ENCODE results near the gene BABAM2. TPM values are rescaled to one million over a fixed set of nuclear protein-coding genes. Genes with fewer than 3 reads are reported as not detected.

The BABAM2 gene
- total and polyA plus RNA-seq, 2 donors, result 17.4 to 34.8 TPM

DNA sequence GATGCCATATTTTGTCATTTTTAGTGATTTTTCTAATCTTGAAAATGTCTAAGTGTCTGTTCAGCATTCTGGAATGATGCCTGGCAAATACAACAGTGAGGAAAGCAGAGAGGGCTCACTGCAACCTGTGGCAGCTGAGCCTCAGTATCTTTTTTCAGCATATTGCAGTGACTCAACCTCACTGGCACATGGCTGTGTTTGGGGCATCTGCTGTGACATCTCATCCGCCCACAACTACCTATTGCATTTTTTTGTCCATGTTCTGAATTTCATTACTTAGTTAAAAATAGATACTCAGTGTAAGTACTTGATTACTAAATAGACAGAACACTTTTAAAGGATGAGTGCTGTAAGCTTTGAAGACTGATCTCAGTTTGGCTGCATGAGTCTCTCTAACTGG lies 10.7 kb downstream of the BABAM2 start:
- DNase-seq (ENCODE audit: low read depth in 6 of 9, low spot score in 9 of 9), result no peak
- no peaks in the 10 kb centered on the region for H3K9me3 ChIP-seq (ENCODE audit: control insufficient read depth in 2 of 2, insufficient read depth in 1 of 2, low read length in 1 of 2)
- H3K27me3 ChIP-seq (ENCODE audit: control insufficient read depth in 2 of 2, insufficient read depth in 1 of 2, low read length in 1 of 2), result no peaks in the 10 kb centered on the region
- H3K4me1 ChIP-seq (ENCODE audit: control insufficient read depth in 2 of 2, insufficient read depth in 2 of 2, low read length in 2 of 2), result no peaks in the 10 kb centered on the region
- whole genome bisulfite sequencing, result 89% methylated on average over 1 of the region's 1 CpG
- no peak overlapping the region for H3K27ac ChIP-seq (ENCODE audit: low read depth in 1 of 2, low read length in 1 of 2)
- peaks cover 6 to 7% of the 10 kb centered on the region in 2 donors for H3K36me3 ChIP-seq (ENCODE audit: control insufficient read depth in 2 of 2, insufficient read depth in 2 of 2, low read length in 1 of 2)
- H3K4me3 ChIP-seq (ENCODE audit: low read length in 2 of 2), result no peak overlapping the region

- H3K27me3 ChIP-seq (ENCODE audit: control insufficient read depth in 2 of 2, insufficient read depth in 1 of 2, low read length in 1 of 2), result no peaks in the 10 kb centered on the region
- no peaks in the 10 kb centered on the region for H3K9me3 ChIP-seq (ENCODE audit: control insufficient read depth in 2 of 2, insufficient read depth in 1 of 2, low read length in 1 of 2)
- 95% methylated on average over 1 of the region's 1 CpG for WGBS
These were observed 11.6 kb downstream of the BABAM2 start for GRCh38 chr2:27902098-27902497.

GRCh38 chr2:27903018-27903417 lies 12.5 kb downstream of the BABAM2 start:
- Histone ChIP-seq H3K4me3 (ENCODE audit: low read length in 2 of 2) (no peak overlapping the region), H3K27ac (ENCODE audit: low read depth in 1 of 2, low read length in 1 of 2) (no peak overlapping the region), H3K36me3 (ENCODE audit: control insufficient read depth in 2 of 2, insufficient read depth in 2 of 2, low read length in 1 of 2) (no peaks in the 10 kb centered on the region), H3K9me3 (ENCODE audit: control insufficient read depth in 2 of 2, insufficient read depth in 1 of 2, low read length in 1 of 2) (no peaks in the 10 kb centered on the region), H3K4me1 (ENCODE audit: control insufficient read depth in 2 of 2, insufficient read depth in 2 of 2, low read length in 2 of 2) (no peaks in the 10 kb centered on the region), H3K27me3 (ENCODE audit: control insufficient read depth in 2 of 2, insufficient read depth in 1 of 2, low read length in 1 of 2) (no peaks in the 10 kb centered on the region)
- 93% methylated on average over 2 of the region's 2 CpGs for WGBS
- no peak for DNase-seq (ENCODE audit: low read depth in 6 of 9, low spot score in 9 of 9)

More at GRCh38 chr2:27902098-27902497, 11.6 kb downstream of the BABAM2 start:
- H3K4me1 ChIP-seq (ENCODE audit: control insufficient read depth in 2 of 2, insufficient read depth in 2 of 2, low read length in 2 of 2), result no peaks in the 10 kb centered on the region
- no peak overlapping the region for H3K27ac ChIP-seq (ENCODE audit: low read depth in 1 of 2, low read length in 1 of 2)
- no peaks in the 10 kb centered on the region for H3K36me3 ChIP-seq (ENCODE audit: control insufficient read depth in 2 of 2, insufficient read depth in 2 of 2, low read length in 1 of 2)
- no peak for DNase-seq (ENCODE audit: low read depth in 6 of 9, low spot score in 9 of 9)
- H3K4me3 ChIP-seq (ENCODE audit: low read length in 2 of 2), result no peak overlapping the region

DNA sequence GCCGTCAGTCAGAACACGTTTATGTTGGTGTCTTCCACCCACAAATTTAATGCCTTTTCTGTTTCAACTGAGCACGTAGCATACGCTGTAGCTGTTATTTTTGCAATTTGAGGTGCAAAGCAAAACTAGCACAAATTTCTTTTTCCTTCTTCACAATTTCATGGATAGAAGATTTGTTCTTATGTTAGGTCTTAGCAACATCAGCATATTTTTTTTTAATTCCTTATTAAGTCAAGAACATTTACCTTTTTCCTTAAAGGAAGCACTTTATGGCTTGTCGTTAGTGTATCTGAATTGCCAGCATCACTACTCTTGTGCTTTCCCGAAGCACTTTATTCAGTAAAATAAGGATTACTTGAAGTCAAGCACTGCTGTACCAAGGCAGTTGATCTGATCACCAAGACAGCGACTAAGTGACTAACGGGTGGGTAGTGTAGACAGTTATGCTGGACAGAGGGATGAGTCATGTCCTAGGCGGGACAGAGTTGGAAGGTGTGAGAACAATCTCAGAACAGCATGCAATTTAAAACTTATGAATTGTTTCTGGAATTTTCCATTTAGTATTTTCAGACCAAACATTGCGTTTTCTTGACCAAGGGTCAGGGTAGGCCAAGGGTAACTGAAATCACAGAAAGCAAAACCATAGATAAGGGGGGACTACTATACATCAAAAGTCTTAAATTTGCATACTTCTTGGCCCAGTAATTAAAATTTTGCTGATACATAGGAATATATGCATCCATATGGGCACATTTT lies 13.3 kb downstream of the BABAM2 start:
- Histone ChIP-seq H3K9me3 (ENCODE audit: control insufficient read depth in 2 of 2, insufficient read depth in 1 of 2, low read length in 1 of 2) (no peaks in the 10 kb centered on the region), H3K4me3 (ENCODE audit: low read length in 2 of 2) (no peak overlapping the region), H3K4me1 (ENCODE audit: control insufficient read depth in 2 of 2, insufficient read depth in 2 of 2, low read length in 2 of 2) (no peaks in the 10 kb centered on the region), H3K27me3 (ENCODE audit: control insufficient read depth in 2 of 2, insufficient read depth in 1 of 2, low read length in 1 of 2) (no peaks in the 10 kb centered on the region), H3K36me3 (ENCODE audit: control insufficient read depth in 2 of 2, insufficient read depth in 2 of 2, low read length in 1 of 2) (no peaks in the 10 kb centered on the region), H3K27ac (ENCODE audit: low read depth in 1 of 2, low read length in 1 of 2) (no peak overlapping the region)
- no peak for DNase-seq (ENCODE audit: low read depth in 6 of 9, low spot score in 9 of 9)
- WGBS, result 98% methylated on average over 10 of the region's 10 CpGs

DNA sequence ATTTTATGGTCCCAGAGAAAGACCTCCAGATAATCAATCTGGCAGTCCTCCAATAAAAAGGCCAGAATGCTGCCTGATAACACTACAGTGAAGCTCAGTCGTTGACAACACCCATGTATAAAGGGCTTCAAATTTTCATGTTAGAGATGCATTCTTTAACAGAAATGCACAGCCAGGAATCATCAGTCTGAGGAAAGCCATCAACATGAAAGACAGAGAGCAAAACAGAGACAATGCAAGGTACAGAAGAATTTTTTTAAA lies 13.8 kb downstream of the BABAM2 start:
- 95% methylated on average over 1 of the region's 1 CpG for WGBS
- Histone ChIP-seq H3K4me3 (ENCODE audit: low read length in 2 of 2) (no peak overlapping the region), H3K9me3 (ENCODE audit: control insufficient read depth in 2 of 2, insufficient read depth in 1 of 2, low read length in 1 of 2) (no peaks in the 10 kb centered on the region), H3K27me3 (ENCODE audit: control insufficient read depth in 2 of 2, insufficient read depth in 1 of 2, low read length in 1 of 2) (no peaks in the 10 kb centered on the region), H3K4me1 (ENCODE audit: control insufficient read depth in 2 of 2, insufficient read depth in 2 of 2, low read length in 2 of 2) (no peaks in the 10 kb centered on the region), H3K27ac (ENCODE audit: low read depth in 1 of 2, low read length in 1 of 2) (no peak overlapping the region), H3K36me3 (ENCODE audit: control insufficient read depth in 2 of 2, insufficient read depth in 2 of 2, low read length in 1 of 2) (no peaks in the 10 kb centered on the region)
- no peak for DNase-seq (ENCODE audit: low read depth in 6 of 9, low spot score in 9 of 9)

GRCh38 chr2:27906074-27906473 lies 15.5 kb downstream of the BABAM2 start:
- Histone ChIP-seq H3K4me3 (ENCODE audit: low read length in 2 of 2) (no peak overlapping the region), H3K36me3 (ENCODE audit: control insufficient read depth in 2 of 2, insufficient read depth in 2 of 2, low read length in 1 of 2) (no peaks in the 10 kb centered on the region), H3K27me3 (ENCODE audit: control insufficient read depth in 2 of 2, insufficient read depth in 1 of 2, low read length in 1 of 2) (no peaks in the 10 kb centered on the region), H3K4me1 (ENCODE audit: control insufficient read depth in 2 of 2, insufficient read depth in 2 of 2, low read length in 2 of 2) (no peaks in the 10 kb centered on the region), H3K9me3 (ENCODE audit: control insufficient read depth in 2 of 2, insufficient read depth in 1 of 2, low read length in 1 of 2) (no peaks in the 10 kb centered on the region), H3K27ac (ENCODE audit: low read depth in 1 of 2, low read length in 1 of 2) (no peak overlapping the region)
- 100% methylated on average over 1 of the region's 1 CpG for WGBS
- no peak for DNase-seq (ENCODE audit: low read depth in 6 of 9, low spot score in 9 of 9)

DNA sequence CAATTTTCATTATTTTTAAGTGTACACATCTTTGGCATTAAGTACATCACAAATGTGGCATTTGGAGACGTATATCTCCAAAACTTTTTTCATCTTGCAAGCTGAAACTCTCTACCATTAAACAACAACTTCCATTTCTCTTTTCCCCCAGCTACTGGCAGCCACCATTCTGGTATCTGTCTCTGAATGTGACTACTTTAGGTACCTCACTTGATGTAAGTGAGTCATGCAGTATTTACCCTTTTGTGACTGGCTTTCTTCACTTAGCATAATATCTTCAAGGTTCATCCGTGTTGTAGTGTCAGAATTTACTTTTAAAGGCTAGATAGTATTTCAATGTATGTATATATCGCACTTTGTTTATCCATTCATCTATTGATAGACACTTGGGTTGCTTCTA lies 17.0 kb downstream of the BABAM2 start:
- Histone ChIP-seq H3K27me3 (ENCODE audit: control insufficient read depth in 2 of 2, insufficient read depth in 1 of 2, low read length in 1 of 2) (no peaks in the 10 kb centered on the region), H3K9me3 (ENCODE audit: control insufficient read depth in 2 of 2, insufficient read depth in 1 of 2, low read length in 1 of 2) (no peaks in the 10 kb centered on the region), H3K4me3 (ENCODE audit: low read length in 2 of 2) (no peak overlapping the region), H3K27ac (ENCODE audit: low read depth in 1 of 2, low read length in 1 of 2) (no peak overlapping the region), H3K4me1 (ENCODE audit: control insufficient read depth in 2 of 2, insufficient read depth in 2 of 2, low read length in 2 of 2) (no peaks in the 10 kb centered on the region), H3K36me3 (ENCODE audit: control insufficient read depth in 2 of 2, insufficient read depth in 2 of 2, low read length in 1 of 2) (no peaks in the 10 kb centered on the region)
- no peak for DNase-seq (ENCODE audit: low read depth in 6 of 9, low spot score in 9 of 9)
- WGBS, result 65% methylated on average over 3 of the region's 3 CpGs

- DNase-seq (ENCODE audit: low read depth in 6 of 9, low spot score in 9 of 9), result no peak
- Histone ChIP-seq H3K4me3 (ENCODE audit: low read length in 2 of 2) (no peak overlapping the region), H3K36me3 (ENCODE audit: control insufficient read depth in 2 of 2, insufficient read depth in 2 of 2, low read length in 1 of 2) (no peaks in the 10 kb centered on the region), H3K27ac (ENCODE audit: low read depth in 1 of 2, low read length in 1 of 2) (no peak overlapping the region), H3K27me3 (ENCODE audit: control insufficient read depth in 2 of 2, insufficient read depth in 1 of 2, low read length in 1 of 2) (no peaks in the 10 kb centered on the region), H3K9me3 (ENCODE audit: control insufficient read depth in 2 of 2, insufficient read depth in 1 of 2, low read length in 1 of 2) (no peaks in the 10 kb centered on the region), H3K4me1 (ENCODE audit: control insufficient read depth in 2 of 2, insufficient read depth in 2 of 2, low read length in 2 of 2) (no peaks in the 10 kb centered on the region)
- WGBS, result 94% methylated on average over 2 of the region's 2 CpGs
These were observed 19.4 kb downstream of the BABAM2 start for GRCh38 chr2:27909901-27910300.

GRCh38 chr2:27911458-27912210 lies 21.1 kb downstream of the BABAM2 start:
- H3K27ac ChIP-seq (ENCODE audit: low read depth in 1 of 2, low read length in 1 of 2), result no peak overlapping the region
- no peaks in the 10 kb centered on the region for H3K9me3 ChIP-seq (ENCODE audit: control insufficient read depth in 2 of 2, insufficient read depth in 1 of 2, low read length in 1 of 2)
- H3K4me3 ChIP-seq (ENCODE audit: low read length in 2 of 2), result no peak overlapping the region
- H3K4me1 ChIP-seq (ENCODE audit: control insufficient read depth in 2 of 2, insufficient read depth in 2 of 2, low read length in 2 of 2), result no peaks in the 10 kb centered on the region
- no peak for DNase-seq (ENCODE audit: low read depth in 6 of 9, low spot score in 9 of 9)
- no peaks in the 10 kb centered on the region for H3K36me3 ChIP-seq (ENCODE audit: control insufficient read depth in 2 of 2, insufficient read depth in 2 of 2, low read length in 1 of 2)
- H3K27me3 ChIP-seq (ENCODE audit: control insufficient read depth in 2 of 2, insufficient read depth in 1 of 2, low read length in 1 of 2), result no peaks in the 10 kb centered on the region
- 98% methylated on average over 2 of the region's 2 CpGs for WGBS
